Mucosa of rectum (tissue), 2 donors: ENCODE data around the gene SPRR1A.

Experiments used
- H3K27ac ChIP-seq, 2 donors: one replicate each; pipeline ENCODE4 v1.7.0; 2013; ENCODE audit warnings: inconsistent platforms in 2 of 2, low read depth in 2 of 2, low read length in 2 of 2
- H3K27me3 ChIP-seq, 2 donors: one replicate each; pipeline ENCODE4 v1.7.0; 2013; ENCODE audit warnings: low read length in 2 of 2; ENCODE audit not compliant: control insufficient read depth in 2 of 2, insufficient read depth in 2 of 2
- H3K36me3 ChIP-seq, 2 donors: one replicate each; pipeline ENCODE4 v1.7.0; 2013; ENCODE audit warnings: low read length in 2 of 2; ENCODE audit not compliant: control insufficient read depth in 2 of 2, insufficient read depth in 2 of 2
- H3K4me1 ChIP-seq, 2 donors: one replicate each; pipeline ENCODE4 v1.7.0; 2013; ENCODE audit warnings: low read length in 2 of 2, mild to moderate bottlenecking in 1 of 2; ENCODE audit not compliant: control insufficient read depth in 2 of 2, insufficient read depth in 2 of 2
- H3K4me3 ChIP-seq, 2 donors: one replicate each; pipeline ENCODE4 v1.7.0; 2013; ENCODE audit warnings: low read length in 2 of 2
- H3K9ac ChIP-seq, 2 donors: one replicate each; pipeline ENCODE4 v1.7.0; 2013; ENCODE audit warnings: low read length in 2 of 2, low read depth in 1 of 2, mild to moderate bottlenecking in 1 of 2
- H3K9me3 ChIP-seq, 2 donors: one replicate each; pipeline ENCODE4 v1.7.0; 2013; ENCODE audit warnings: low read length in 2 of 2; ENCODE audit not compliant: control insufficient read depth in 2 of 2
- donor health status: healthy.
- donor health status: Normal muscosa, but diverticular disease.

Gene SPRR1A, protein sequence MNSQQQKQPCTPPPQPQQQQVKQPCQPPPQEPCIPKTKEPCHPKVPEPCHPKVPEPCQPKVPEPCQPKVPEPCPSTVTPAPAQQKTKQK

DNA sequence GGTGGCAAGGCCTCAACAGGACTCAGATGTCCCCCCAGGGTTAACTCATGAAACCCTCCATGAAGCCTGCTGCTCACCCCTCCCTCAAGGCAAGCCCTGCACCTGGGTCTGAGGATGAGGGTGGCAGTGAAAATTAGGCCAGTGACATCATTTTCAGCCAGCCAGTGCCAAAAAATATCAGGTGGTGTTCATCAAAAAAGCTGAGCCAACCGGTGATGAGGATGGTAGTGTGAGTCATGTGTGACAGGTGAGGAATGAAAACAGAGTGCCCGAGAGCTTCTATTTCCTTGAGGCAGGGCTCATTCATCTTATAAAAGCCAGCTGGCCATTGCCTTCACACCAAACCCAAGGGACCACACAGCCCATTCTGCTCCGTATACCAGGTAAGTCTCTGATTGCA, at the start of gene SPRR1A:
TSS of gene SPRR1A (plus strand) at position 339 of the 400 bp plus-strand sequence. CDS start 1,150 bp downstream, outside the sequence.
- no peaks in the 10 kb centered on the region for H3K9me3 ChIP-seq
- no peak within 1 kb of the TSS for H3K9ac ChIP-seq
- no peak within 1 kb of the TSS for H3K4me3 ChIP-seq
- H3K27ac ChIP-seq = no peak within 1 kb of the TSS
- H3K4me1 ChIP-seq = no peaks in the 10 kb centered on the region
- no peaks in the 10 kb centered on the region for H3K36me3 ChIP-seq
- H3K27me3 ChIP-seq = no peaks in the 10 kb centered on the region

DNA sequence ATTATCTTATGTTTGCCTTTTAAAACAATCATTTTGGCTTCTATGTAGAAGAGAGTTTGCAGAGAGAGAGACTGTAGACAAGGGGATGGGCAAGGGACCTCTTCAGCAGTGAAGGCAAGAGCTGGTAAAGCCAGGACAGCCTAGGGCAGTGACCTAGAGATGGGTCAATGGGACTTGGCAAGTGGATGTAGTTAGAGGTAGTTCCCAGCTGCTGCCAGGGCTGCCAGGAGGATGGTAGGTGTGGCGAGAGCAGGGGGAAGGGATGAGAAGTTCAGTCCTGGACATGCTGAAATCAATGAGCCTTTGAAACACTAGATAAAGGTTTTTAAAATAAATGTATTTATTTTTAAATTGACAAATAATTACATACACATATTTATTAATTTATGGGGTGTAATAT, 43.3 kb upstream of the SPRR1A start:
- Histone ChIP-seq H3K4me3 (no peak overlapping the region), H3K27me3 (no peaks in the 10 kb centered on the region), H3K9me3 (no peaks in the 10 kb centered on the region), H3K27ac (no peak overlapping the region), H3K36me3 (no peaks in the 10 kb centered on the region), H3K9ac (no peak overlapping the region), H3K4me1 (no peaks in the 10 kb centered on the region)

- Histone ChIP-seq H3K4me3 (no peak overlapping the region), H3K36me3 (no peaks in the 10 kb centered on the region)
Observed at GRCh38 chr1:152941037-152941711, 42.7 kb upstream of the SPRR1A start.

GRCh38 chr1:152942161-152942560, 41.7 kb upstream of the SPRR1A start:
- H3K27ac ChIP-seq = no peak overlapping the region
- H3K9me3 ChIP-seq = no peaks in the 10 kb centered on the region
- H3K4me1 ChIP-seq = no peaks in the 10 kb centered on the region

More at GRCh38 chr1:152941037-152941711, 42.7 kb upstream of the SPRR1A start:
- Histone ChIP-seq H3K27ac (no peak overlapping the region), H3K9ac (no peak overlapping the region), H3K4me1 (no peaks in the 10 kb centered on the region), H3K27me3 (no peaks in the 10 kb centered on the region), H3K9me3 (no peaks in the 10 kb centered on the region)

GRCh38 chr1:152946248-152946647, 37.6 kb upstream of the SPRR1A start:
- H3K9me3 ChIP-seq = no peaks in the 10 kb centered on the region
- H3K9ac ChIP-seq = no peak overlapping the region
- no peaks in the 10 kb centered on the region for H3K4me1 ChIP-seq
- no peak overlapping the region for H3K27ac ChIP-seq
- no peak overlapping the region for H3K4me3 ChIP-seq
- H3K27me3 ChIP-seq = no peaks in the 10 kb centered on the region
- no peaks in the 10 kb centered on the region for H3K36me3 ChIP-seq

More at GRCh38 chr1:152942161-152942560, 41.7 kb upstream of the SPRR1A start:
- H3K36me3 ChIP-seq = no peaks in the 10 kb centered on the region
- no peaks in the 10 kb centered on the region for H3K27me3 ChIP-seq
- H3K4me3 ChIP-seq = no peak overlapping the region
- H3K9ac ChIP-seq = no peak overlapping the region

DNA sequence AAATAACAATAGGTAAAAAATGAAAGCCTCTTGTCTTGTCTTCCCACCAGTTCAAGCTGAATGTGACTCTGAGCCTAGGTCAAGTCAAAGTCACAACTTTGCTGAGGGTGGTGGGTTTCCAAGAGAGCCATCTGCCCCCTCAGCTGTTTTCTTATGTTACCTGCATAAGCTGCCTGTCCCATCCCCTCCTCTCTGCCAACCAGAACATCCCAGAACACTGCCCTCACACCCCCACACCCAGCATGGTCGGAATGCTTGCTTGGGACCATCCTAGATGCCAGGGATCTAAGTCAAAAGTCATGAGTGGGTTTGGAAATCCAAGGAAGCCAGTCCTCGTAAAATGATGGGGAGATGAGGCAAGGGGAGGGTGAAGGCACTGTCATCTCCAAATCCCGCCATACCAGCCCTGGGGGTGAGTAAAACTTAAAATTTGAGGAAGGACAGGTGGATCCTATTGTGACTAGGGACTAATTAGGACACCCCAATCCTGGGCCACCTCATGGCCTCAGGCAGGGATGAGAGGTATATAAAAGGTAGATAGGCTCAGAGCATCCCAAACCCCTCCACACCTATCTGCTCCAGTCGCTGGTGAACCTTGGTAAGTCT, 37.1 kb upstream of the SPRR1A start, which contains the start of gene SPRR5:
TSS of gene SPRR5 (plus strand) at position 556 of the 606 bp plus-strand sequence. CDS start 1,349 bp downstream, outside the sequence.
- Histone ChIP-seq H3K9ac (no peak within 1 kb of the TSS), H3K27ac (no peak within 1 kb of the TSS), H3K4me3 (no peak within 1 kb of the TSS), H3K36me3 (no peaks in the 10 kb centered on the region), H3K4me1 (no peaks in the 10 kb centered on the region), H3K9me3 (no peaks in the 10 kb centered on the region), H3K27me3 (no peaks in the 10 kb centered on the region)

GRCh38 chr1:152951711-152952110, 32.2 kb upstream of the SPRR1A start:
- H3K4me3 ChIP-seq = no peak overlapping the region
- no peaks in the 10 kb centered on the region for H3K27me3 ChIP-seq
- no peaks in the 10 kb centered on the region for H3K36me3 ChIP-seq
- no peak overlapping the region for H3K27ac ChIP-seq
- H3K9me3 ChIP-seq = no peaks in the 10 kb centered on the region
- H3K4me1 ChIP-seq = no peaks in the 10 kb centered on the region
- no peak overlapping the region for H3K9ac ChIP-seq

DNA sequence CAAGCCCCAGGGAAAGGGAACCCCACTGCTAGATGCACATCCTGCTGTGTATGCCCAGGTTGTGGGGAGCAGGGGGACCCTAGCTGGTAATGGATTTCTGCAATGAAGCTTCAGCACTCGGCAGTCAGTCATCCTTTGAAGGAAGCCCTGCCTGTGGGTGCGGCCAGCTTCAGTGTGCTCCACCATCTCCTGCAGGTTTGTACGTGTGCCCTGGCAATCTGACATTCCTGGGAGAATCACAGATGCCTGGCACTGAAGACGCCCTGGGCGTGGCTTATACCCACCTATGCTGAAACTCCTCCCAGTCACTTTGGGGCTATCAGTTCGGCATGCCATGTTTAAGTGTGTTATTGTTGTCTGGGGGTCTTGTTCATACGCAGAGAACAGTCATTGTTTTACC, 30.1 kb upstream of the SPRR1A start:
- Histone ChIP-seq H3K4me1 (no peaks in the 10 kb centered on the region), H3K9ac (no peak overlapping the region), H3K27me3 (no peaks in the 10 kb centered on the region), H3K9me3 (no peaks in the 10 kb centered on the region), H3K36me3 (no peaks in the 10 kb centered on the region), H3K27ac (no peak overlapping the region), H3K4me3 (no peak overlapping the region)

GRCh38 chr1:152954436-152954835, 29.4 kb upstream of the SPRR1A start:
- no peaks in the 10 kb centered on the region for H3K27me3 ChIP-seq
- no peak overlapping the region for H3K4me3 ChIP-seq
- no peaks in the 10 kb centered on the region for H3K4me1 ChIP-seq
- H3K9ac ChIP-seq = no peak overlapping the region
- H3K9me3 ChIP-seq = no peaks in the 10 kb centered on the region
- no peaks in the 10 kb centered on the region for H3K36me3 ChIP-seq
- no peak overlapping the region for H3K27ac ChIP-seq

DNA sequence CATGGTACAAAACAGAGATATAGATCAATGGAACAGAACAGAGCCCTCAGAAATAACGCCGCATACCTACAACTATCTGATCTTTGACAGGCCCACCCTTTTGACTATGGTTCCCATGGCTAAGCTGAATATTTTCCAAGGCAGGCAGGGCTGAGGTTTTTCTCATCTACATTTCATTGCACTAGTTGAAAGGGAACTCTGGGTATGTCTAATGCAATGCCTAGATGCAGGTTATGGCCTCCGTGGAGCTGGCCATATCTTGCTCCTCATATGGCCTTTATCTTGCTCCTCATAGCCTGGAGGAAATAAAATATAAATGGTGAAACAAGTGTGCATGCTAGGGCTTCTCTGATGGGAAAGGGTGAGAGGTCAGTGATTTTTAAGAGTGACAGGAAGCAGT, 26.3 kb upstream of the SPRR1A start:
- Histone ChIP-seq H3K9ac (no peak overlapping the region), H3K4me1 (no peaks in the 10 kb centered on the region), H3K27me3 (no peaks in the 10 kb centered on the region), H3K36me3 (no peaks in the 10 kb centered on the region), H3K4me3 (no peak overlapping the region), H3K9me3 (no peaks in the 10 kb centered on the region), H3K27ac (no peak overlapping the region)
